ENCODE measurements around the gene ZNF664. TPM values are rescaled to one million over a fixed set of nuclear protein-coding genes. Genes with fewer than 3 reads are reported as not detected.
A peak's percentile ranks its signal among the peaks of the same experiment; 100 is the strongest.

Gene ZNF664
- total RNA-seq, 2 donors from 2014 or later: 53.1 to 56.2 TPM

- TF ChIP-seq CTCF (IDR thresholded peaks at IDR 0.05): no peak
- peak overlapping the region; percentile 95 to 96 for H3K4me3 ChIP-seq
- H3K36me3 ChIP-seq: no peaks in the 10 kb centered on the region
- no peaks in the 10 kb centered on the region for H3K9me3 ChIP-seq
- H3K27me3 ChIP-seq: no peaks in the 10 kb centered on the region
- no peak for DNase-seq (ENCODE audit: low spot score)
- H3K27ac ChIP-seq: peak overlapping the region; percentile 83 to 94
- H3K4me1 ChIP-seq: peaks cover 0 to 29% of the 10 kb centered on the region in 2 donors
Measured at GRCh38 chr12:123973552-123974341, 732 bp downstream of the ZNF664 start.

GRCh38 chr12:123976227-123976826 lies 3.3 kb downstream of the ZNF664 start:
- Histone ChIP-seq H3K4me1 (peaks cover 0 to 14% of the 10 kb centered on the region in 2 donors), H3K4me3 (no peak overlapping the region), H3K9me3 (no peaks in the 10 kb centered on the region), H3K36me3 (no peaks in the 10 kb centered on the region), H3K27ac (no peak overlapping the region), H3K27me3 (no peaks in the 10 kb centered on the region)
- TF ChIP-seq CTCF (IDR thresholded peaks at IDR 0.05): no peak
- no peak for DNase-seq (ENCODE audit: low spot score)

- no peaks in the 10 kb centered on the region for H3K9me3 ChIP-seq
- TF ChIP-seq CTCF (IDR thresholded peaks at IDR 0.05): no peak
- no peaks in the 10 kb centered on the region for H3K36me3 ChIP-seq
- H3K27me3 ChIP-seq: no peaks in the 10 kb centered on the region
- peaks cover 0 to 16% of the 10 kb centered on the region in 2 donors for H3K4me1 ChIP-seq
- H3K4me3 ChIP-seq: no peak overlapping the region
- no peak overlapping the region for H3K27ac ChIP-seq
- no peak for DNase-seq (ENCODE audit: low spot score)
Measured at GRCh38 chr12:123979566-123979965, 6.6 kb downstream of the ZNF664 start.

GRCh38 chr12:123982269-123982668 lies 9.3 kb downstream of the ZNF664 start:
- Histone ChIP-seq H3K36me3 (no peaks in the 10 kb centered on the region), H3K4me3 (no peak overlapping the region), H3K27me3 (no peaks in the 10 kb centered on the region), H3K4me1 (peaks cover 0 to 35% of the 10 kb centered on the region in 2 donors), H3K27ac (no peak overlapping the region), H3K9me3 (no peaks in the 10 kb centered on the region)
- no peak for TF ChIP-seq CTCF (IDR thresholded peaks at IDR 0.05)
- no peak for DNase-seq (ENCODE audit: low spot score)

- TF ChIP-seq CTCF (IDR thresholded peaks at IDR 0.05): peak; percentile 31 to 76
- H3K27me3 ChIP-seq: no peaks in the 10 kb centered on the region
- peaks cover 0 to 39% of the 10 kb centered on the region in 2 donors for H3K4me1 ChIP-seq
- peak overlapping the region; percentile 15 to 49 for H3K27ac ChIP-seq
- H3K9me3 ChIP-seq: no peaks in the 10 kb centered on the region
- no peak overlapping the region for H3K4me3 ChIP-seq
- H3K36me3 ChIP-seq: no peaks in the 10 kb centered on the region
- no peak for DNase-seq (ENCODE audit: low spot score)
Measured at GRCh38 chr12:123983822-123984485, 10.9 kb downstream of the ZNF664 start.

All from right atrium auricular region (tissue), 2 donors.